Endometrial microvascular endothelial cells (primary cell): Measurements from ENCODE around the gene RAD51B. TPM values are rescaled to one million over a fixed set of nuclear protein-coding genes. Genes with fewer than 3 reads are reported as not detected.

ENCODE experiments used
- in situ Hi-C: cut with HindIII; loops from 2 replicates; pipeline ENCODE4 v1.10.0; 2017; ENCODE audit warnings: low sequenced_read_pairs, low pct_unique_long_range_greater_than_20kb; ENCODE audit errors: inconsistent ontology term
- total RNA-seq: library from RNA; depleted of rRNA; stranded (reverse); fragments of >200 nt; gene quantifications from one replicate; pipeline ENCODE4 v1.2.3, GENCODE V29; 2015; ENCODE audit errors: inconsistent ontology term

RAD51B gene
- total RNA-seq, 1 donor from 2014 or later = 16.4 TPM

GRCh38 chr14:67821121-67821520 is 1.5 kb downstream of the RAD51B start:
- in situ Hi-C loops = no loop called here

- in situ Hi-C loops = no loop called here
Observed at GRCh38 chr14:67831113-67831512, 11.5 kb downstream of the RAD51B start.

GRCh38 chr14:67833403-67833802 is 13.8 kb downstream of the RAD51B start:
- in situ Hi-C loops = no loop called here

- in situ Hi-C loops = no loop called here
Observed at GRCh38 chr14:67835596-67835995, 16.0 kb downstream of the RAD51B start.

GRCh38 chr14:67837011-67837624 is 17.5 kb downstream of the RAD51B start:
- in situ Hi-C loops = no loop called here

- in situ Hi-C loops = no loop called here
Observed at GRCh38 chr14:67846029-67846610, 26.5 kb downstream of the RAD51B start.

- in situ Hi-C loops = no loop called here
Observed at GRCh38 chr14:67850066-67850830, 30.7 kb downstream of the RAD51B start.

- in situ Hi-C loops = no loop called here
Observed at GRCh38 chr14:67851785-67852410, 32.3 kb downstream of the RAD51B start.

GRCh38 chr14:67852926-67853604 is 33.5 kb downstream of the RAD51B start:
- in situ Hi-C loops = no loop called here

- in situ Hi-C loops = no loop called here
Observed at GRCh38 chr14:67853715-67854114, 34.1 kb downstream of the RAD51B start.

- in situ Hi-C loops = no loop called here
Observed at GRCh38 chr14:67856827-67857226, 37.2 kb downstream of the RAD51B start.

- in situ Hi-C loops = no loop called here
Observed at GRCh38 chr14:67857778-67858350, 38.3 kb downstream of the RAD51B start.

GRCh38 chr14:67859169-67859749 is 39.7 kb downstream of the RAD51B start:
- in situ Hi-C loops = no loop called here

- in situ Hi-C loops = no loop called here
Observed at GRCh38 chr14:67863223-67863622, 43.6 kb downstream of the RAD51B start.

GRCh38 chr14:67875175-67876006 is 55.8 kb downstream of the RAD51B start:
- in situ Hi-C loops = no loop called here

- in situ Hi-C loops = no loop called here
Observed at GRCh38 chr14:67879026-67879425, 59.4 kb downstream of the RAD51B start.

- in situ Hi-C loops = no loop called here
Observed at GRCh38 chr14:67881225-67881624, 61.6 kb downstream of the RAD51B start.
